Activated B cell treated with CpG ODN at 0.5 μM for 24 hours (primary cell): ENCODE results near the gene FAM124B. TPM values are rescaled to one million over a fixed set of nuclear protein-coding genes. Genes with fewer than 3 reads are reported as not detected.

ENCODE experiments used
- ATAC-seq: fragments of 200-7000 bp; cut with Tn5 transposase; one replicate; pipeline ENCODE4 v1.10.0; 2021; ENCODE audit warnings: low read depth, mild to moderate bottlenecking, moderate library complexity
- CTCF ChIA-PET: fragments of 350-600 bp; sonication (Branson Sonifier 250); formaldehyde crosslinking; loops from one replicate; lab custom pipeline; 2021; ENCODE audit warnings: antibody characterized with exemption; lab: Charles Lee
- POLR2A ChIA-PET: fragments of 350-600 bp; sonication (Branson Sonifier 250); formaldehyde crosslinking; loops from one replicate; lab custom pipeline; 2021; ENCODE audit warnings: antibody characterized with exemption; lab: Charles Lee
- DNase-seq: peaks from one replicate; pipeline ENCODE4 v3.0.0; 2022
- H3K27ac Mint-ChIP-seq: one replicate; pipeline ENCODE4 v1.8.0; 2020; ENCODE audit warnings: mixed read lengths
- H3K27me3 Mint-ChIP-seq: one replicate; pipeline ENCODE4 v1.8.0; 2021; ENCODE audit warnings: mixed read lengths
- H3K36me3 Mint-ChIP-seq: one replicate; pipeline ENCODE4 v1.8.0; 2021; ENCODE audit warnings: low read depth, mixed read lengths
- H3K4me1 Mint-ChIP-seq: one replicate; pipeline ENCODE4 v1.8.0; 2021; ENCODE audit warnings: mixed read lengths
- H3K4me3 Mint-ChIP-seq: one replicate; pipeline ENCODE4 v1.8.0; 2020; ENCODE audit warnings: mild to moderate bottlenecking, mixed read lengths
- H3K9me3 Mint-ChIP-seq: one replicate; pipeline ENCODE4 v1.8.0; 2020; ENCODE audit warnings: mixed read lengths
- CTCF ChIP-seq: fragments of 200-600 bp; IDR thresholded peaks from one replicate; pipeline ENCODE4 v1.8.0; 2022; ENCODE audit warnings: antibody characterized with exemption, mild to moderate bottlenecking
- intact Hi-C: fragments of 100-400 bp; cut with micrococcal nuclease; formaldehyde crosslinking; loops from one replicate; pipeline ENCODE4 v1.15.1; 2024
- total RNA-seq: library from RNA; stranded (reverse); gene quantifications from 2 replicates; pipeline ENCODE4 v1.2.3, GENCODE V29; 2022

The FAM124B gene
- total RNA-seq, 1 donor from 2014 or later: not detected

- no peak for TF ChIP-seq CTCF
- ChIA-PET POLR2A (interaction anchor here (0.7 kb wide), 1 partner anchor 76 kb away, joined by 6 read pairs; no protein-coding TSS in a partner anchor), CTCF (no interaction called here)
- DNase-seq: no peak
- no peak for ATAC-seq
- Mint-ChIP-seq H3K4me1 (no peaks in the 10 kb centered on the region), H3K27ac (no peak overlapping the region), H3K36me3 (no peaks in the 10 kb centered on the region), H3K9me3 (no peaks in the 10 kb centered on the region), H3K27me3 (peaks cover 13% of the 10 kb centered on the region), H3K4me3 (no peak overlapping the region)
- intact Hi-C loops: no loop called here
Measured at GRCh38 chr2:224333726-224334482, 68.0 kb downstream of the FAM124B start.

GRCh38 chr2:224331698-224332097, 70.2 kb downstream of the FAM124B start:
- ChIA-PET POLR2A (no interaction called here), CTCF (no interaction called here)
- Mint-ChIP-seq H3K36me3 (no peaks in the 10 kb centered on the region), H3K9me3 (no peaks in the 10 kb centered on the region), H3K27me3 (peaks cover 23% of the 10 kb centered on the region), H3K4me1 (no peaks in the 10 kb centered on the region), H3K27ac (no peak overlapping the region), H3K4me3 (no peak overlapping the region)
- ATAC-seq (no peak), DNase-seq (no peak)
- intact Hi-C loops: no loop called here
- no peak for TF ChIP-seq CTCF

GRCh38 chr2:224328798-224329197, 73.1 kb downstream of the FAM124B start:
- no peak overlapping the region for H3K27ac Mint-ChIP-seq
- intact Hi-C loops: no loop called here
- H3K36me3 Mint-ChIP-seq: no peaks in the 10 kb centered on the region
- no peak overlapping the region for H3K4me3 Mint-ChIP-seq
- H3K9me3 Mint-ChIP-seq: no peaks in the 10 kb centered on the region
- ATAC-seq (no peak), DNase-seq (no peak)
- CTCF ChIA-PET: no interaction called here
- H3K27me3 Mint-ChIP-seq: peaks cover 25% of the 10 kb centered on the region
- H3K4me1 Mint-ChIP-seq: no peaks in the 10 kb centered on the region
- POLR2A ChIA-PET: no interaction called here
- TF ChIP-seq CTCF: no peak

Other genes with a start within 250 kb of the FAM124B start
- gene CUL3, start 183.3 kb upstream of the FAM124B start, total RNA-seq: 99.4 and 114 TPM in 2 replicates